GM23248 (cell line): ENCODE measurements around the gene CCNY. TPM values are rescaled to one million over a fixed set of nuclear protein-coding genes. Genes with fewer than 3 reads are reported as not detected.

ENCODE experiments used
- DNase-seq: peaks from one replicate; pipeline ENCODE4 v3.0.0-alpha.2; 2015
- H2AFZ ChIP-seq: fragments of 200-600 bp; sonication (generic); 2 replicates; pipeline ENCODE4 v1.6.1; 2016; ENCODE audit warnings: antibody characterized with exemption
- H3F3A ChIP-seq: fragments of 200-600 bp; sonication (generic); 2 replicates; pipeline ENCODE4 v1.6.1; 2016; ENCODE audit warnings: mild to moderate bottlenecking, antibody characterized with exemption, mixed run types; ENCODE audit not compliant: insufficient read depth
- H3K27ac ChIP-seq: fragments of 200-600 bp; sonication (generic); 2 replicates; pipeline ENCODE4 v1.5.1; 2016; ENCODE audit warnings: mild to moderate bottlenecking
- H3K27me3 ChIP-seq: fragments of 200-600 bp; sonication (generic); replicated peaks from 2 replicates; pipeline ENCODE4 v1.6.1; 2016; ENCODE audit warnings: mild to moderate bottlenecking; ENCODE audit not compliant: insufficient read depth
- H3K36me3 ChIP-seq: fragments of 200-600 bp; sonication (generic); 2 replicates; pipeline ENCODE4 v1.6.1; 2016; ENCODE audit warnings: low read depth, mild to moderate bottlenecking
- H3K4me1 ChIP-seq: fragments of 200-600 bp; sonication (generic); 2 replicates; pipeline ENCODE4 v1.6.1; 2016; ENCODE audit warnings: mild to moderate bottlenecking; ENCODE audit not compliant: insufficient read depth
- H3K4me2 ChIP-seq: fragments of 200-600 bp; sonication (generic); one replicate; pipeline ENCODE4 v1.6.1; 2016; ENCODE audit warnings: mild to moderate bottlenecking; ENCODE audit not compliant: unreplicated experiment
- H3K4me3 ChIP-seq: fragments of 200-600 bp; sonication (generic); 2 replicates; pipeline ENCODE4 v1.5.1; 2016; ENCODE audit warnings: mild to moderate bottlenecking
- H3K79me2 ChIP-seq: fragments of 200-600 bp; sonication (generic); 2 replicates; pipeline ENCODE4 v1.6.1; 2016; ENCODE audit warnings: mild to moderate bottlenecking; ENCODE audit not compliant: insufficient read depth
- H3K9ac ChIP-seq: fragments of 200-600 bp; sonication (generic); 2 replicates; pipeline ENCODE4 v1.6.1; 2016; ENCODE audit warnings: mild to moderate bottlenecking
- H3K9me2 ChIP-seq: fragments of 200-600 bp; sonication (generic); 2 replicates; pipeline ENCODE4 v1.6.1; 2016; ENCODE audit warnings: mixed run types, mild to moderate bottlenecking, moderate library complexity; ENCODE audit not compliant: insufficient read depth
- H3K9me3 ChIP-seq: fragments of 200-600 bp; sonication (generic); one replicate; pipeline ENCODE4 v1.6.1; 2017; ENCODE audit warnings: low read depth
- H4K20me1 ChIP-seq: fragments of 200-600 bp; sonication (generic); 2 replicates; pipeline ENCODE4 v1.6.0; 2016; ENCODE audit not compliant: insufficient read depth
- EZH2 ChIP-seq: fragments of 200-600 bp; sonication (generic); IDR thresholded peaks from 2 replicates; pipeline ENCODE4 v1.6.1; 2018; ENCODE audit warnings: antibody characterized with exemption, mild to moderate bottlenecking; ENCODE audit not compliant: insufficient read depth, poor library complexity, severe bottlenecking
- EZH2phosphoT487 ChIP-seq: fragments of 200-600 bp; sonication (generic); IDR thresholded peaks from 2 replicates; pipeline ENCODE4 v1.6.1; 2018; ENCODE audit warnings: antibody characterized with exemption, moderate library complexity, mild to moderate bottlenecking, low read depth; ENCODE audit not compliant: insufficient read depth
- WGBS, 2 experiments: methylation state at CpG; one replicate each; pipeline ENCODE4 v1.1.6; 2015 to 2017; ENCODE audit warnings: low lambda C conversion rate in 2 of 2, low coverage in 1 of 2; ENCODE audit errors: missing lambda C conversion rate in 2 of 2; 5-methylcytosine and 5-hydroxymethylcytosine counted together
- in situ Hi-C: fragments of 300-500 bp; cut with MboI; formaldehyde crosslinking; loops from 2 replicates; pipeline ENCODE4 v1.15.0; 2020
- polyA plus RNA-seq: library from polyadenylated mRNA; unstranded; fragments of >200 nt; fragmentation: Nextera tagmentation; extraction: Ambion mirVana; gene quantifications from 2 replicates; pipeline ENCODE4 v1.2.1, GENCODE V29; 2016
- total RNA-seq: library from RNA; depleted of rRNA; stranded (reverse); fragments of >200 nt; shearing (Covaris generic); gene quantifications from 2 replicates; pipeline ENCODE4 v1.2.3, GENCODE V29; 2014

The CCNY gene
- total and polyA plus RNA-seq, 2 experiments from 2014 or later: 12.8 to 70.4 TPM

DNA sequence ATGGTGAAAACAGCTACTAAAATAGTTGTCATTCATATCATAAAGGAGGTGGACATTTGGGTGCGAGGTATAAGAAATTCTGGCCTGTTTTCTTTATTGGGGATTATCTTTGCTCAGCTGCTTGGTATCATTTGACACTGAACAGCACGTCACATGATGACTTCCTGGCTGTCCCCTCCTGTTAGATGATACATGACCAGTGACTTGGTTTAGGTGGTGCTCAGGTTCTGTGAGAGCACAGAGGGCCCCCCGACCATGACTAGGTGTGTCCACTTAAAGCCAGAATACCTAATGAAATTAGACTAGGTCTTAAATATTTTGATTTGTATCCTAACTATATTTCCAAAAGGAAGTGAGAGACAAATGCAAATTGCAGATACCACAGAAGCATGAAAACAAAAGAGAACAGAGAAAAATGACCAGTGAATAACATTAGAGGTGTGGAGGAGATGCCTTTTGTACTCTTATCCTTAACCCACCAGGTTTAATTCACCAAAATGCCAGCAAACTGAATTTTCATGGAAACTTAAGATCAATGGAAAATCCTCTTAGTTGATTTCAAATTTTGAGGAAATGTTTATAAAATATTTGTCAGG lies 218.2 kb downstream of the CCNY start:
- H3K4me1 ChIP-seq: peaks cover 11% of the 10 kb centered on the region
- H2AFZ ChIP-seq: no peak overlapping the region
- no peak for TF ChIP-seq EZH2
- TF ChIP-seq EZH2phosphoT487: no peak
- in situ Hi-C loops: loop anchor here (25.0 kb wide), 1 partner anchor 442 kb away; no protein-coding TSS in a partner anchor
- WGBS, 2 experiments: 97% methylated on average over 3 of the region's 3 CpGs
- no peaks in the 10 kb centered on the region for H3F3A ChIP-seq
- H3K4me2 ChIP-seq: no peak overlapping the region
- no peak for DNase-seq
- H3K9me2 ChIP-seq: no peaks in the 10 kb centered on the region
- H3K36me3 ChIP-seq: no peaks in the 10 kb centered on the region; the same call in 1 of the 2 replicates
- no peak overlapping the region for H3K9ac ChIP-seq
- no peak overlapping the region for H3K4me3 ChIP-seq
- H3K27ac ChIP-seq: no peak overlapping the region
- H4K20me1 ChIP-seq: no peaks in the 10 kb centered on the region
- H3K79me2 ChIP-seq: peaks cover 34% of the 10 kb centered on the region
- no peaks in the 10 kb centered on the region for H3K9me3 ChIP-seq
- no peaks in the 10 kb centered on the region for H3K27me3 ChIP-seq

DNA sequence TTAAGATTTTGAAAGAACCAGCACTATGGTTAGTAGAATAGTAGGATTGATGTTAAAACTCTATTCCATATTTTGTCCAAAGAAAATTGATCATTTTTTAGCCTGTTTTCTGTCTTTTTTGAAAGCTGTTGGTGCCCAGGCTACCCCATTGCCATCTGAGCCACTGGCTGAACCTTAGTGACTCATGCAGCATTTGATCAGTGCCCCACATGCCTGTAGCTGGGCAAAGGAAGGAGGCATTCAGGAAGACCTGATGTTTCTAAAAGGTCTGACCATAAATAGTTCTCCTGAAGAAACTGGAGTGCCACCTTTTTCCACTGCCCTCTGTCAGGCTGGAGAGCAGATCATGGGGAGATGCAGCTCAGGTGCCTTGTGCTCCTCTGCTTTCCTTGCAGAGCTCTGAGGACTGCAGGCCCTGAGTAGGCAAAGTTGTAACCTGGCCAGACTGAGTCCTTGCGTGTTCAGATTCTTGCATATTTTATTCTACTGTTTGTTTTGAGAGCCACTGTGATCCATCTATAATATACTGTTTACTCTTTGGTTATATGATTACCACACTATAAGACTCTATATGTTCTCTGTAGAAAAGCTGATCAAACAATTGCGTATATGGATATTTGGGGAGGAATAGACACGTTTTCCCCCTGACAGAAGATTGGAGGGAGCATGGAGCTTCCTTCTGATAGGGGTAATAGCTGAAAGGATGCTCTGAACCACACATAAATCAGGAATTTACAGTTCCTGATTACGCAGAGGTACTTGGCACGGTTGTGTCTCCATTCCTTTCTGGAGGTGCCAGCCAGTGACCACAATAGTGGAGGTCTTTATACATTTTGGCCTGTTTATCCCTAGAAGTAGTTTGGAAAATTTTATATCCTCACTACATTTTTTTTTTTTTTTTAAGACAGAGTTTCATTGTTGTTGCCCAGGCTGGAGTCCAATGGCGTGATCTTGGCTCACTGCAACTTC lies 219.9 kb downstream of the CCNY start:
- H3K36me3 ChIP-seq: no peaks in the 10 kb centered on the region; the same call in 1 of the 2 replicates
- no peak overlapping the region for H3K4me2 ChIP-seq
- TF ChIP-seq EZH2: no peak
- peaks cover 11% of the 10 kb centered on the region for H3K4me1 ChIP-seq
- no peak overlapping the region for H3K27ac ChIP-seq
- in situ Hi-C loops: loop anchor here (25.0 kb wide), 1 partner anchor 444 kb away; no protein-coding TSS in a partner anchor
- DNase-seq: peak; percentile 25
- H3K27me3 ChIP-seq: no peaks in the 10 kb centered on the region
- no peak overlapping the region for H2AFZ ChIP-seq
- 93 to 99% methylated on average over 6 of the region's 6 CpGs for WGBS, 2 experiments
- H3K79me2 ChIP-seq: peaks cover 24% of the 10 kb centered on the region
- H4K20me1 ChIP-seq: no peaks in the 10 kb centered on the region
- H3K9ac ChIP-seq: no peak overlapping the region
- no peaks in the 10 kb centered on the region for H3F3A ChIP-seq
- no peaks in the 10 kb centered on the region for H3K9me2 ChIP-seq
- no peaks in the 10 kb centered on the region for H3K9me3 ChIP-seq
- H3K4me3 ChIP-seq: no peak overlapping the region

DNA sequence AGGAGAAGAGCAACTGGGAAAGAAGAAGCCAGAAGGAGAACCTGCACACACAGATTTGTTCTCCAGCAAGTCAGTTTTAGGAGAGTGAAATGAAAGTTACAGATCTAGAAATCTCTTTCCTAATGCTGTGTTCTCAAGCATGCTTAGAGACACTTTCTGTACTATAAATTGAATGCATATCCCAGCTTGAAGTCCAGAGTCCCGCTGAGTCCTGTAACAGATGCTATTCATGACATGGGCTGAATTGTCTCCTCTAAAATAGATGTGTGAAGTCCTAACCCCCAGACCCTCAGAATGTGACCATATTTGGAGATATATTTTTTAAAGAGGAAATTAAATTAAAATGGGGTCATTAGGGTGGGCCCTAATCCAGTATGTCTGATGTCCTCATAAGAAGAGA lies 222.0 kb downstream of the CCNY start:
- Histone ChIP-seq H3K9ac (no peak overlapping the region), H3K9me3 (no peaks in the 10 kb centered on the region), H2AFZ (no peak overlapping the region), H3K27ac (no peak overlapping the region), H3K27me3 (no peaks in the 10 kb centered on the region), H3F3A (no peaks in the 10 kb centered on the region), H3K4me2 (no peak overlapping the region), H3K79me2 (0 out of 2 replicates have a peak, but pooled peaks cover 8% of the 10 kb centered on the region), H3K4me1 (peaks cover 4% of the 10 kb centered on the region; the same call in 1 of the 2 replicates), H3K4me3 (no peak overlapping the region), H4K20me1 (no peaks in the 10 kb centered on the region), H3K9me2 (no peaks in the 10 kb centered on the region), H3K36me3 (no peaks in the 10 kb centered on the region; the same call in 1 of the 2 replicates)
- in situ Hi-C loops: loop anchor here (25.0 kb wide), 1 partner anchor 446 kb away; no protein-coding TSS in a partner anchor
- TF ChIP-seq EZH2 (no peak), EZH2phosphoT487 (no peak)
- no peak for DNase-seq
- 100% methylated on average over 1 of the region's 1 CpG for WGBS, 2 experiments

DNA sequence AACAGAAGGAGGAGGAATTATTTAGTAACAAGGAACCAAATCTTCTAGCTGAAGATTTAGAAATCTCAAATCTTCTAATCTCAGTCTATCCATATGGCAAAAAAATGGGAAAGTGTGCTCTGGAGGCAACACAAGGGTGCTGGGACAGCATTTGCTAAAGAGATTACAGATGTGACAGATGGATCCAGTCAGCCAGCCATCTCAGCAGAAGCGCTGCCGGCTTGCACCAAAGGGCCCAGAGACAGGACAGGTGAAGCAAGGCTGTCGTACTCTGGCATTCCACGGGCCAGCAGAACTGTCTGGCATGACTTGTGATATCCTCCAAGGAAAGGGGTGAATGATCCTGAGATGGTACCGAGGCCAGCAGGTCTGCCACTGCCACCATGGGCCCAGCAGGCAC lies 223.1 kb downstream of the CCNY start:
- peaks cover 8% of the 10 kb centered on the region for H3K4me1 ChIP-seq
- H3K79me2 ChIP-seq: peaks cover 16% of the 10 kb centered on the region; the same call in 1 of the 2 replicates
- no peaks in the 10 kb centered on the region for H3K9me2 ChIP-seq
- no peak overlapping the region for H3K4me3 ChIP-seq
- 86 to 93% methylated on average over 5 of the region's 5 CpGs for WGBS, 2 experiments
- no peaks in the 10 kb centered on the region for H3K9me3 ChIP-seq
- H3F3A ChIP-seq: no peaks in the 10 kb centered on the region
- no peak for DNase-seq
- no peak overlapping the region for H3K4me2 ChIP-seq
- no peak for TF ChIP-seq EZH2
- no peak for TF ChIP-seq EZH2phosphoT487
- H2AFZ ChIP-seq: no peak overlapping the region
- no peak overlapping the region for H3K27ac ChIP-seq
- no peaks in the 10 kb centered on the region; the same call in 1 of the 2 replicates for H3K36me3 ChIP-seq
- H3K9ac ChIP-seq: no peak overlapping the region
- H4K20me1 ChIP-seq: no peaks in the 10 kb centered on the region
- in situ Hi-C loops: loop anchor here (25.0 kb wide), 1 partner anchor 447 kb away; no protein-coding TSS in a partner anchor
- no peaks in the 10 kb centered on the region for H3K27me3 ChIP-seq
